H1 (cell line): ENCODE results near the gene PGPEP1. TPM values are rescaled to one million over a fixed set of nuclear protein-coding genes. Genes with fewer than 3 reads are reported as not detected.

Experiments used
- CTCF ChIA-PET: fragments of 300-600 bp; sonication (Branson Sonifier 250); formaldehyde crosslinking; loops from one replicate; lab custom pipeline; 2021; ENCODE audit not compliant: partially characterized antibody; lab: Charles Lee
- POLR2A ChIA-PET: fragments of 300-600 bp; sonication (Branson Sonifier 250); formaldehyde crosslinking; loops from one replicate; lab custom pipeline; 2021; ENCODE audit warnings: inconsistent platforms; ENCODE audit not compliant: partially characterized antibody; lab: Charles Lee
- DNase-seq, 2 experiments: peaks; one replicate each; pipeline versions ENCODE4 v3.0.0 to v3.0.0-alpha.2; 2010 to 2022; ENCODE audit warnings: low spot score in 2 of 2, low read depth in 1 of 2, mixed read lengths in 1 of 2
- FAIRE-seq: peaks from 2 replicates; lab custom pipeline; 2011; peaks lifted over from hg19 to GRCh38; lab: Jason Lieb, UNC
- H2AFZ ChIP-seq: 2 replicates; pipeline ENCODE4 v1.8.1; 2012; ENCODE audit warnings: low read length, inconsistent platforms
- H2AK5ac ChIP-seq: 2 replicates; pipeline ENCODE4 v1.6.1; 2013; ENCODE audit warnings: low read depth, low read length
- H2BK120ac ChIP-seq: replicated peaks from 2 replicates; pipeline ENCODE3; 2013; ENCODE audit warnings: low read depth, low read length, inconsistent platforms
- H2BK12ac ChIP-seq: 2 replicates; pipeline ENCODE4 v1.6.1; 2013; ENCODE audit warnings: low read depth, low read length
- H2BK15ac ChIP-seq: 2 replicates; pipeline ENCODE4 v1.6.1; 2013; ENCODE audit warnings: low read length
- H2BK20ac ChIP-seq: 2 replicates; pipeline ENCODE4 v1.6.1; 2013; ENCODE audit warnings: low read length
- H2BK5ac ChIP-seq: 2 replicates; pipeline ENCODE4 v1.6.1; 2013; ENCODE audit warnings: low read depth, low read length
- H3K14ac ChIP-seq: 2 replicates; pipeline ENCODE4 v1.6.1; 2013; ENCODE audit warnings: inconsistent platforms; ENCODE audit not compliant: insufficient read length
- H3K18ac ChIP-seq: 2 replicates; pipeline ENCODE4 v1.6.1; 2013; ENCODE audit warnings: low read length; ENCODE audit errors: extremely low read depth
- H3K23ac ChIP-seq: 2 replicates; pipeline ENCODE4 v1.6.1; 2013; ENCODE audit warnings: inconsistent platforms; ENCODE audit not compliant: insufficient read length
- H3K23me2 ChIP-seq: 2 replicates; pipeline ENCODE4 v1.6.1; 2013; ENCODE audit warnings: low read depth, low read length
- H3K27ac ChIP-seq: 2 replicates; pipeline ENCODE4 v1.6.1; 2011; ENCODE audit warnings: low read depth, low read length, inconsistent platforms
- H3K27me3 ChIP-seq, 4 experiments: replicated peaks in 1 of 4; 1 replicate in 1 of 4; 2 replicates in 3 of 4; pipeline versions ENCODE4 v1.6.1 to v1.8.1; 2011 to 2013; ENCODE audit warnings: low read length in 3 of 4, mild to moderate bottlenecking in 3 of 4, inconsistent platforms in 2 of 4, mixed read lengths in 2 of 4, moderate library complexity in 1 of 4; ENCODE audit not compliant: control insufficient read depth in 3 of 4, insufficient read depth in 3 of 4; ENCODE audit errors: extremely low read depth in 1 of 4
- H3K36me3 ChIP-seq, 4 experiments: 2 replicates each; pipeline versions ENCODE4 v1.6.1 to v1.8.1; 2011 to 2013; ENCODE audit warnings: mild to moderate bottlenecking in 4 of 4, low read length in 3 of 4, moderate library complexity in 2 of 4, control low read depth in 1 of 4, inconsistent platforms in 1 of 4; ENCODE audit not compliant: insufficient read depth in 4 of 4, control insufficient read depth in 2 of 4
- H3K4ac ChIP-seq: replicated peaks from 2 replicates; pipeline ENCODE3; 2013; ENCODE audit warnings: low read length, low read depth, mixed read lengths, inconsistent platforms; ENCODE audit not compliant: insufficient read length
- H3K4me1 ChIP-seq, 4 experiments: replicated peaks in 1 of 4; 1 replicate in 1 of 4; 2 replicates in 3 of 4; pipeline versions ENCODE4 v1.6.1 to v1.8.1; 2011 to 2013; ENCODE audit warnings: low read length in 3 of 4, inconsistent platforms in 2 of 4, mixed read lengths in 1 of 4; ENCODE audit not compliant: insufficient read depth in 4 of 4, control insufficient read depth in 3 of 4
- H3K4me2 ChIP-seq, 2 experiments: 2 replicates each; pipeline versions ENCODE4 v1.6.1 to v1.8.1; 2011 to 2013; ENCODE audit warnings: low read depth in 2 of 2, low read length in 2 of 2, control low read depth in 1 of 2, inconsistent platforms in 1 of 2, mild to moderate bottlenecking in 1 of 2; ENCODE audit not compliant: insufficient read depth in 1 of 2
- H3K4me3 ChIP-seq, 4 experiments: fragments of 200-600, 300-600 bp in 1 of 4; sonication (generic), shearing (Covaris generic), sonication (Bioruptor Twin) in 1 of 4; 2 replicates each; pipeline versions ENCODE4 v1.5.1 to v1.8.1; 2011 to 2016; ENCODE audit warnings: low read length in 4 of 4, low read depth in 3 of 4, control low read depth in 2 of 4, inconsistent platforms in 2 of 4, mild to moderate bottlenecking in 2 of 4, mixed read lengths in 1 of 4, moderate library complexity in 1 of 4; ENCODE audit not compliant: insufficient read depth in 2 of 4; ENCODE audit errors: extremely low read depth in 1 of 4
- H3K56ac ChIP-seq: replicated peaks from 2 replicates; pipeline ENCODE3; 2013; ENCODE audit warnings: low read depth, mild to moderate bottlenecking, mixed read lengths, low read length, inconsistent platforms; ENCODE audit not compliant: insufficient read length
- H3K79me1 ChIP-seq: 2 replicates; pipeline ENCODE4 v1.6.1; 2013; ENCODE audit warnings: low read depth, low read length, control low read depth
- H3K79me2 ChIP-seq, 2 experiments: 2 replicates each; pipeline versions ENCODE4 v1.6.1 to v1.8.1; 2012 to 2013; ENCODE audit warnings: low read length in 2 of 2, mild to moderate bottlenecking in 2 of 2, inconsistent platforms in 1 of 2; ENCODE audit not compliant: insufficient read depth in 2 of 2, control insufficient read depth in 1 of 2
- H3K9ac ChIP-seq, 4 experiments: replicated peaks in 1 of 4; 1 replicate in 1 of 4; 2 replicates in 3 of 4; pipeline versions ENCODE4 v1.6.1 to v1.8.1; 2011 to 2013; ENCODE audit warnings: low read depth in 3 of 4, low read length in 3 of 4, control low read depth in 2 of 4, mild to moderate bottlenecking in 2 of 4, moderate library complexity in 2 of 4, inconsistent platforms in 1 of 4; ENCODE audit errors: extremely low read depth in 1 of 4
- H3K9me3 ChIP-seq, 2 experiments: 2 replicates each; pipeline versions ENCODE4 v1.6.1 to v1.8.1; 2012 to 2013; ENCODE audit warnings: mild to moderate bottlenecking in 2 of 2, moderate library complexity in 2 of 2, control low read depth in 1 of 2, inconsistent platforms in 1 of 2, low read depth in 1 of 2, low read length in 1 of 2, mixed read lengths in 1 of 2; ENCODE audit not compliant: insufficient read depth in 2 of 2
- H4K20me1 ChIP-seq, 2 experiments: replicated peaks in 1 of 2; 2 replicates each; pipeline versions ENCODE3 to v1.8.1; 2011 to 2013; ENCODE audit warnings: inconsistent platforms in 2 of 2, low read length in 2 of 2, mild to moderate bottlenecking in 1 of 2; ENCODE audit not compliant: insufficient read depth in 2 of 2, control insufficient read depth in 1 of 2
- H4K5ac ChIP-seq: 2 replicates; pipeline ENCODE4 v1.6.1; 2013; ENCODE audit warnings: low read length, low read depth, mixed read lengths, inconsistent platforms; ENCODE audit not compliant: insufficient read length
- H4K8ac ChIP-seq: 2 replicates; pipeline ENCODE4 v1.8.0; 2013; ENCODE audit warnings: mild to moderate bottlenecking, moderate library complexity, low read length, inconsistent platforms; ENCODE audit not compliant: insufficient read depth; ENCODE audit errors: extremely low read depth
- H4K91ac ChIP-seq: replicated peaks from 2 replicates; pipeline ENCODE3; 2013; ENCODE audit warnings: low read length, mixed read lengths, inconsistent platforms; ENCODE audit not compliant: insufficient read length
- FOSL1 ChIP-seq: IDR thresholded peaks from 2 replicates; pipeline ENCODE4 v1.6.1; 2011; ENCODE audit warnings: mild to moderate bottlenecking, low read depth, low read length, moderate library complexity; ENCODE audit not compliant: insufficient read depth
- HDAC2 ChIP-seq, 2 experiments: fragments of 300-600 bp in 1 of 2; sonication (generic) in 1 of 2; IDR thresholded peaks; 2 replicates each; pipeline ENCODE4 v1.6.1; 2011 to 2012; ENCODE audit warnings: low read depth in 2 of 2, low read length in 2 of 2, mild to moderate bottlenecking in 2 of 2, moderate library complexity in 2 of 2, borderline replicate concordance in 1 of 2, inconsistent platforms in 1 of 2
- NRF1 ChIP-seq: IDR thresholded peaks from 2 replicates; pipeline ENCODE4 v1.6.1; 2011; ENCODE audit warnings: mild to moderate bottlenecking, low read depth, low read length, improper control_type of control experiment
- RNF2 ChIP-seq: fragments of 200-900, 300-1000 bp; sonication (generic); IDR thresholded peaks from 2 replicates; pipeline ENCODE4 v1.7.1; 2016; ENCODE audit warnings: borderline replicate concordance, low read depth, mild to moderate bottlenecking, antibody characterized with exemption, low read length; ENCODE audit not compliant: poor library complexity, severe bottlenecking; ENCODE audit errors: missing control alignments
- SP2 ChIP-seq: IDR thresholded peaks from 2 replicates; pipeline ENCODE4 v1.6.1; 2012; ENCODE audit warnings: mild to moderate bottlenecking, low read length, inconsistent platforms
- WGBS, 2 experiments: shearing (Covaris generic) in 1 of 2; methylation state at CpG; one replicate each; pipeline versions ENCODE4 v1.1.6 to v1.1.7; 2013 to 2015; ENCODE audit warnings: low lambda C conversion rate in 2 of 2, mixed read lengths in 2 of 2, inconsistent platforms in 1 of 2, low coverage in 1 of 2, missing lambda C conversion rate in 1 of 2; ENCODE audit not compliant: insufficient replicate concordance in 2 of 2, insufficient coverage in 1 of 2, insufficient read length in 1 of 2; ENCODE audit errors: extremely low coverage in 1 of 2, missing lambda C conversion rate in 1 of 2; 5-methylcytosine and 5-hydroxymethylcytosine counted together
- polyA plus RNA-seq, 7 experiments: library from polyadenylated mRNA; depleted of rRNA in 3 of 7; stranded (reverse) in 5 of 7; unstranded in 2 of 7; fragments of >200 nt in 5 of 7; fragments of 200-250 nt in 2 of 7; gene quantifications; 1 replicate in 5 of 7; 2 replicates in 1 of 7; 4 replicates in 1 of 7; pipeline versions ENCODE4 v1.2.1 to v1.2.3, GENCODE V29; 2011 to 2013; ENCODE audit warnings: missing spikeins in 2 of 7, mixed read lengths in 2 of 7
- total RNA-seq: library from RNA; stranded (reverse); fragmentation: NEBNext Ultra II Directional; extraction: Animal tissue kit (Norgen Biotek cat#: 25700); gene quantifications from 2 replicates; pipeline ENCODE4 v1.2.1, GENCODE V29; 2021

The PGPEP1 gene
- total and polyA plus RNA-seq, 2 of the 8 experiments (the other 6 are each of a cell fraction or from before 2014, with no cell fraction given): 17.0 to 33.4 TPM

DNA sequence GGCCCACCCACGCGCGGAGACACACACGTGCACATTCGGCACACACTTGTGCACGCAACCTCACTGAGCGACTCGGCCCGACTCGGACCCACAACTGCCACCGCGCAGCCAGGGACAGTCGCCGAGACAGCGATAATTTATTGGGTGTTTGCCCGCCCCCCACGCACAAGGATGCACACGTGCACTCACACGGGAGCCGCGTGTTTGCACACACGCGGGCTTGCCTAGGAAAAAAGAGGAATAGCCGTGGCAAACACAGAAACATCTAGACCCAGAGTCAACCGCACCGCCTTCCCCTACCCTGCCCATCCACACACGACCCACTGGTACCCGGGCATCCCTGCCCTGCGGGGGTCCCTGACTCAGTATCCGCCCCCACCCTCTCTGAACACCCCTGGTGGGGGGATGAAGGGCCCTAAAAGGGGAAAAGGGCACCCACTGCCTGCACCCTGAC is 77.7 kb downstream of the PGPEP1 start:
- Histone ChIP-seq H2BK12ac (peak overlapping the region; percentile 99; the same call in 1 of the 2 replicates), H3K27me3 (peaks cover 5 to 29% (median 23%) of the 10 kb centered on the region in 4 experiments), H3K4ac (peak overlapping the region; percentile 99), H3K27ac (no peak overlapping the region), H3K4me3 (peak overlapping the region in 3 of 4 experiments; percentile 5 to 63 (median 39); a peak in 4 of 8 replicates), H2AFZ (no peak overlapping the region), H3K9ac (no peak overlapping the region), H3K4me1 (peaks cover 0 to 27% (median 21%) of the 10 kb centered on the region in 4 experiments; a peak in 6 of 7 replicates), H3K4me2 (peak overlapping the region; percentile 70 to 88), H3K79me1 (no peaks in the 10 kb centered on the region), H2AK5ac (no peak overlapping the region), H4K5ac (peak overlapping the region; percentile 44)
- 18% methylated on average over 30 of the region's 30 CpGs; no CpG with 5 or more reads in 1 of the 2 experiments for WGBS, 2 experiments
- no peak for FAIRE-seq
- TF ChIP-seq HDAC2 (IDR thresholded peaks at IDR 0.05; ENCODE audit: borderline replicate concordance in 1 of 2, low read depth in 2 of 2, low read length in 2 of 2): peak in 1 of 2 experiments; percentile 0; a peak in 1 of 4 replicates
- no peak for TF ChIP-seq FOSL1
- no peak for TF ChIP-seq SP2
- peak; percentile 18 for TF ChIP-seq RNF2
- no peak for TF ChIP-seq NRF1
- TF ChIP-seq, all 59 proteins: peak for 2
- Histone ChIP-seq H3K79me2 (peaks cover 0 to 4% of the 10 kb centered on the region in 2 experiments; a peak in 1 of 4 replicates), H3K36me3 (no peaks in the 10 kb centered on the region), H2BK5ac (peak overlapping the region; percentile 75; the same call in 1 of the 2 replicates), H3K56ac (peak overlapping the region; percentile 53), H2BK120ac (no peak overlapping the region), H3K23me2 (peaks cover 19% of the 10 kb centered on the region; the same call in 1 of the 2 replicates), H3K14ac (no peak overlapping the region), H4K20me1 (peaks cover 0 to 4% of the 10 kb centered on the region in 2 experiments), H4K91ac (peak overlapping the region; percentile 99), H3K18ac (peak overlapping the region; percentile 10; the same call in 1 of the 2 replicates), H4K8ac (peak overlapping the region; percentile 11; the same call in 1 of the 2 replicates), H3K9me3 (no peaks in the 10 kb centered on the region), H2BK15ac (peak overlapping the region; percentile 99), H2BK20ac (no peak overlapping the region), H3K23ac (no peak overlapping the region)
- ChIA-PET POLR2A (interaction anchor here (1.0 to 6.8 kb wide), 12 partner anchors 11 to 137 kb away, joined by 3 to 72 read pairs (median 8); partner anchors contain the start of genes JUND and PGPEP1), CTCF (interaction anchor here (1.1 to 11.0 kb wide), 9 partner anchors 8 to 522 kb away, joined by 3 to 177 read pairs (median 7); partner anchors contain the start of gene GDF15)
- no peak for DNase-seq
